Ectodermal cell (in vitro differentiated cells): ENCODE data around the gene PANX2. TPM values are rescaled to one million over a fixed set of nuclear protein-coding genes. Genes with fewer than 3 reads are reported as not detected.
"Not testable (repeated sequence)": the region's sequence is repeated elsewhere in the genome, so short reads cannot be mapped to it uniquely, and the experiment has no call there.

Experiments used
- H3K27ac ChIP-seq: 2 replicates; pipeline ENCODE4 v1.7.0; 2013; ENCODE audit warnings: mild to moderate bottlenecking, low read depth, low read length; ENCODE audit not compliant: insufficient read depth, poor library complexity, severe bottlenecking
- H3K27me3 ChIP-seq: 2 replicates; pipeline ENCODE4 v1.7.0; 2013; ENCODE audit warnings: mild to moderate bottlenecking, low read length; ENCODE audit not compliant: insufficient read depth, control insufficient read depth, poor library complexity, severe bottlenecking
- H3K36me3 ChIP-seq: one replicate; pipeline ENCODE4 v1.7.0; 2013; ENCODE audit warnings: low read length; ENCODE audit not compliant: control insufficient read depth, insufficient read depth
- H3K4me1 ChIP-seq: one replicate; pipeline ENCODE4 v1.7.0; 2013; ENCODE audit warnings: low read length; ENCODE audit not compliant: control insufficient read depth, insufficient read depth
- H3K4me3 ChIP-seq: 2 replicates; pipeline ENCODE4 v1.7.0; 2013; ENCODE audit warnings: low read depth, low read length, control low read depth; ENCODE audit not compliant: insufficient read depth
- H3K9me3 ChIP-seq: 2 replicates; pipeline ENCODE4 v1.7.0; 2013; ENCODE audit warnings: mild to moderate bottlenecking, low read length, moderate library complexity; ENCODE audit not compliant: control insufficient read depth
- whole genome bisulfite sequencing, 2 experiments: methylation state at CpG; one replicate each; pipeline ENCODE4 v1.1.7; 2013; ENCODE audit warnings: missing lambda C conversion rate in 2 of 2; 5-methylcytosine and 5-hydroxymethylcytosine counted together
- polyA plus RNA-seq, 4 experiments: library from polyadenylated mRNA; stranded (reverse); fragments of 50-300 nt; gene quantifications; one replicate each; pipeline ENCODE4 v1.2.3, GENCODE V29; 2013

PANX2 gene
- polyA plus RNA-seq (2013, experiment 1 of 4) = 1.9 TPM
- 1.8 TPM for polyA plus RNA-seq (2013, experiment 2 of 4)
- 2.1 TPM for polyA plus RNA-seq (2013, experiment 3 of 4)
- polyA plus RNA-seq (2013, experiment 4 of 4) = 1.9 TPM

GRCh38 chr22:50170453-50171318, at the start of gene PANX2:
Gene PANX2 (plus strand): TSS chr22:50170731. CDS start chr22:50170731, 0 bp downstream.
- no peaks in the 10 kb centered on the region for H3K36me3 ChIP-seq
- H3K4me3 ChIP-seq = peak within 1 kb of the TSS; percentile 36
- no peaks in the 10 kb centered on the region for H3K9me3 ChIP-seq
- 4 to 5% methylated on average over 95 to 102 of the region's 105 CpGs for WGBS, 2 experiments
- no peaks in the 10 kb centered on the region for H3K4me1 ChIP-seq
- H3K27me3 ChIP-seq = peaks cover 51% of the 10 kb centered on the region
- H3K27ac ChIP-seq = no peak within 1 kb of the TSS

- H3K27ac ChIP-seq = no peak overlapping the region
- WGBS, 2 experiments = 85 to 86% methylated on average over 11 of the region's 11 CpGs
- H3K9me3 ChIP-seq = no peaks in the 10 kb centered on the region
- no peak overlapping the region for H3K4me3 ChIP-seq
- H3K4me1 ChIP-seq = no peaks in the 10 kb centered on the region
- H3K27me3 ChIP-seq = no peaks in the 10 kb centered on the region
- H3K36me3 ChIP-seq = no peaks in the 10 kb centered on the region
Observed at GRCh38 chr22:50121202-50121740, 49.3 kb upstream of the PANX2 start.

DNA sequence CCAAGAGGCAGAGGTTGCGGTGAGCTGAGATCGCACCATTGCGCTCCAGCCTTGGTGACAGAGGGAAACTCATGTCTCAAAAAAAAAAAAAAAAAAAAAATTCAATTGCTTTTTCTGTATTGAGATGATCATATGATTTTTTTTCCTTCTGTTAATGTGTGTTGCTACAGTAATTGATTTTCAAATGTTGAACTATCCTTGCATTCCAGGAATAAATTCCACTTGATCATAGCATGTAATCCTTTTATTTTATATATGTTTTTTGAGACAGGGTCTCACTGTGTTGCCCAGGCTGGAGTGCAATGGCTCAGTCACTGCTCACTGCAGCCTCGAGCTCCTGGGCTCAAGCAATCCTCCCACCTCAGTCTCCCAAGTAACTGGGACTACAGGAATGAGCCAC, 47.4 kb upstream of the PANX2 start:
- H3K36me3 ChIP-seq = no peaks in the 10 kb centered on the region
- no peak overlapping the region for H3K4me3 ChIP-seq
- H3K27me3 ChIP-seq = no peaks in the 10 kb centered on the region
- 94 to 95% methylated on average over 4 of the region's 4 CpGs for WGBS, 2 experiments
- no peaks in the 10 kb centered on the region for H3K4me1 ChIP-seq
- H3K9me3 ChIP-seq = no peaks in the 10 kb centered on the region
- no peak overlapping the region for H3K27ac ChIP-seq

DNA sequence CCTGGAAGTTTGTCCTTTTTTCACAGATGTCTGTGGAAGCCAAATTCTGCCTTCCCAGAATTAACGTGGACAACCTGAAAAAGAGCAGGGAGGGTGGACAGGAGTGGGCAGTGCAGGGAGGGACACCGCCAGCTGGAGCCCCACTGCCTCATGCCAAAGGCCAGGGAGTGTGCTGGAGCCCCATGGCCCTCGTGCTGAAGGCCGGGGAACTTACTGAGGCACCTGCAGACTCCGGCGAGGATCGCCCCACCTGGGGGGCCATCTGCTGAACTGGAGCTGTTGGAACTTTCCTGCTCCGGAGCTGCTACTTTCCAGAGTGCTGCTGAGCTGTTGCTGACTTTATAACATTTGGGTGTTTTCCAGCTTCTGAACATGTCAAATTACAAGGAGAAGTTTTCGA, 45.5 kb upstream of the PANX2 start:
- H3K9me3 ChIP-seq = no peaks in the 10 kb centered on the region
- H3K4me1 ChIP-seq = peaks cover 6% of the 10 kb centered on the region
- H3K36me3 ChIP-seq = no peaks in the 10 kb centered on the region
- 89 to 92% methylated on average over 9 of the region's 9 CpGs for WGBS, 2 experiments
- H3K27ac ChIP-seq = no peak overlapping the region
- H3K27me3 ChIP-seq = no peaks in the 10 kb centered on the region
- H3K4me3 ChIP-seq = no peak overlapping the region

- H3K27me3 ChIP-seq = no peaks in the 10 kb centered on the region
- no peaks in the 10 kb centered on the region for H3K36me3 ChIP-seq
- WGBS, 2 experiments = 80 to 86% methylated on average over 10 of the region's 10 CpGs
- no peak overlapping the region for H3K27ac ChIP-seq
- no peaks in the 10 kb centered on the region for H3K9me3 ChIP-seq
- no peak overlapping the region for H3K4me3 ChIP-seq
- H3K4me1 ChIP-seq = peaks cover 6% of the 10 kb centered on the region
Observed at GRCh38 chr22:50129121-50129736, 41.3 kb upstream of the PANX2 start.

GRCh38 chr22:50131894-50132293, 38.6 kb upstream of the PANX2 start:
- no peaks in the 10 kb centered on the region for H3K36me3 ChIP-seq
- WGBS, 2 experiments = 84 to 89% methylated on average over 3 to 4 of the region's 4 CpGs

GRCh38 chr22:50134481-50134880, 36.0 kb upstream of the PANX2 start:
- 84 to 88% methylated on average over 10 of the region's 10 CpGs for WGBS, 2 experiments
- Histone ChIP-seq H3K36me3 (no peaks in the 10 kb centered on the region), H3K4me3 (no peak overlapping the region), H3K27me3 (no peaks in the 10 kb centered on the region), H3K4me1 (peaks cover 5% of the 10 kb centered on the region), H3K27ac (no peak overlapping the region), H3K9me3 (no peaks in the 10 kb centered on the region)

More at GRCh38 chr22:50131894-50132293, 38.6 kb upstream of the PANX2 start:
- Histone ChIP-seq H3K27ac (no peak overlapping the region), H3K9me3 (no peaks in the 10 kb centered on the region), H3K4me1 (peaks cover 6% of the 10 kb centered on the region), H3K4me3 (no peak overlapping the region), H3K27me3 (no peaks in the 10 kb centered on the region)

DNA sequence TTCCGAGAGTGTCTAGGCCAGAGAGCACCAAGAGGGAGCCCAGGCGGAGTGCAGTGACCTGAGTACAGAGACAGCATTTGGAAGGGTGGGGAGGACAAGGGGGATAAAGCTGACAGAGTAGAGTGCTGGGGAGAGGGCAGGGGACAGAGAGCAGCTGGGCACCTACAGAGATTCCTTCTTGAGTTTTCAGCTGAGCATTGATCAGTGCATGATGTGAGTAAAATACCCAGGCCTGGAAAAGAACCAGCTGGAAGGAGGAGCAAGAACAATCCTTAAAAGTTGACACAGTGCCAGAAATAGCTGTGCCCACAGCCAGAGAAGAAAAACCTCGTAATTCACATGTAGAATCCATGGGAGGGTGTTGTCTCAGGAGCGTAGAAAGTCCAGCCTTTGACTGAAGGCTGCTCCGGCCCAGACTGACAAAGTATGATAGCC, 33.9 kb upstream of the PANX2 start:
- 93 to 95% methylated on average over 5 of the region's 5 CpGs for WGBS, 2 experiments
- Histone ChIP-seq H3K27ac (no peak overlapping the region), H3K4me1 (no peaks in the 10 kb centered on the region), H3K36me3 (no peaks in the 10 kb centered on the region), H3K4me3 (no peak overlapping the region), H3K27me3 (no peaks in the 10 kb centered on the region), H3K9me3 (no peaks in the 10 kb centered on the region)

- H3K27me3 ChIP-seq, H3K36me3 ChIP-seq, H3K4me3 ChIP-seq, H3K9me3 ChIP-seq, H3K4me1 ChIP-seq, H3K27ac ChIP-seq: not testable (repeated sequence)
- WGBS, 2 experiments = 91 to 95% methylated on average over 8 of the region's 9 CpGs
Observed at GRCh38 chr22:50137277-50137676, 33.3 kb upstream of the PANX2 start.

GRCh38 chr22:50138041-50138440, 32.5 kb upstream of the PANX2 start:
- no peak overlapping the region for H3K27ac ChIP-seq
- H3K4me3 ChIP-seq = no peak overlapping the region
- H3K9me3 ChIP-seq = no peaks in the 10 kb centered on the region
- WGBS, 2 experiments = 90 to 94% methylated on average over 4 of the region's 4 CpGs
- H3K4me1 ChIP-seq = no peaks in the 10 kb centered on the region
- H3K36me3 ChIP-seq = no peaks in the 10 kb centered on the region
- H3K27me3 ChIP-seq = no peaks in the 10 kb centered on the region
